GM19238 (cell line): ENCODE data around the gene CAMK1D.

Experiments used
- DNase-seq: peaks from one replicate; pipeline ENCODE4 v3.0.0; 2011; ENCODE audit warnings: low spot score; ENCODE audit not compliant: insufficient read length

Gene CAMK1D

GRCh38 chr10:12749760-12750478, 400.6 kb downstream of the CAMK1D start:
- no peak for DNase-seq

DNA sequence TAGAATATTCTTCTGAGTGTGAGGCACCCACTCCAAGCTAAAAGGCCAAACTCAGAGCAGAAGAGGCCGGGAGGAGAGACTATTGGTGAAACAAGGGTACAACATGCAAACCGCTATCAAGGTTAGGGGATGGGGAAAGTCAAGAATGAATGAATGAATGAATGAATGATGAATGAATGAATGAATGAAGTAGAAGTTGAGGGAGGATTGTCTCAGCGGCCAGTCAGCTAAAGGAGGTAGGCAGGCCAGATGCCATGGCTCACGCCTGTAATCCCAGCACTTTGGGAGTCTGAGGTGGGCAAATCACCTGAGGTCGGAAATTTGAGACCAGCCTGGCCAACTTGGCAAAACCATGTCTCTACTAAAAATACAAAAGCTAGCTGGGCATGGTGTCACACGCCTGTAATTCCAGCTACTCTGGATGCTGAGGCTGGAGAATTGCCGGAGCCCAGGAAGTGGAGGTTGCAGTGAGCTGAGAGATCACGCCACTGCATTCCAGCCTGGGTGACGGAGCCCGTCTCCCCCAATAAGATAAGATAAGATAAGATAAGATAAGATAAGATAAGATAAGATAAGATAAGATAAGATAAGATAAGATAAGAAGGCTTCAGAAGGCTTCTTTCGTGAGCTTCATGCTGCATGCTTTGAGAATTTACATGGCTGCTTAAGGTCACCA, 401.3 kb downstream of the CAMK1D start:
- no peak for DNase-seq

DNA sequence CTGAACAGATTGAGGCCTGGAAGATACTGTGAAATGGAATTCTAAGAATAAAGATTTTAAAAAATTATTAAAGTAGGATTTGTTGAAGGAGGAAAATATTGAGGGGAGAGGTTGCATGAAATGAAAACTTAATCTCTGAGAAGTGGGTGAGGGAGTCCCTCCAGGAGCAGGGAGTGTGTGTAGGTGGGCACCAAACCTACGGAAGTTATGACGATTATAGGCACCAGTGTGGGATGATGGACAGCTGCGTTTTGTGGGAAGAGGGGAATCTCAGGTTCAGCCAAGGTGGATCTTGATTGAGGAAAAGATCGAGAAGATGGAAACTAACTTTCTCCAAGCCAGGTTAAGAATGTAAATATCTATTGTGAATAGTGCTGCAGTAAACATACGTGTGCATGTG, 405.7 kb downstream of the CAMK1D start:
- no peak for DNase-seq

DNA sequence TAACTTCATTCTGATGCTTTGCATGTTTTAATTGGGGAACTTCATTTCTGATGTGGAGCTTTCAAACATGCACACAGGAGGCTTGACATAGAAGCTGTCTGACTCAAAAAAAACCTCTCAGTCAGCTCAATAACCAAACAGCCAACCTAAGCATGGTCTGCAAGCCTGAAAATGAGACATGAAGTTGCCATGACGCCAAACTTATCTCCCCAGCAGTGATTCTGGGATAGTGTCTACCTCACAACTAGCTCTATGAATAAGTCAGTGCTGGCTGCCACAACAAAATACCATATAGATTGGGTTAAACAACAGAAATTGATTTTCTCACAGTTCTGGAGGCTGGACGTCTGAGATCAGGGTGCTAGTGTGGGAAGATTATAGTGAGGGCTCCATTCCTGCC, 408.0 kb downstream of the CAMK1D start:
- no peak for DNase-seq

GRCh38 chr10:12758271-12758670, 408.9 kb downstream of the CAMK1D start:
- DNase-seq = no peak

DNA sequence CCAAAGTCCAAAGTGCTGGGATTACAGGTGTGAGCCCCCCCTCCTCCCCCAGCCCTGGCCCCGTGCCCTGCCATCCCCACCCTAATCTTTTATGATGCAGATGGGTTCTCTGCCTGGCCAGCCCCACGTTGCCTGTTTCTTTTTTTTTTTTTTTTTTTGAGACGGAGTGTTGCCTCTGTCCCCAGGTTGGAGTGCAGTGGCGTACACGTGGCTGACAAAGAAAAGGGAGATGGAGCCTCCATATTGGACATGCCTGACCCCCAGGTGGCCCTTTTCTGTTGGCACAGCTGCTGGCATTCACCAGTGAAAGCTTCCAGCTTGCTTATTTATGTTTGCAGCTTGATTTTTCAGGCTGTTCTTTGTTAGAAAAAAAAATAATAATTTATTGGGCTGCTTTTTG, 416.9 kb downstream of the CAMK1D start:
- DNase-seq = no peak

- DNase-seq = no peak
Measured at GRCh38 chr10:12768156-12769100, 419.1 kb downstream of the CAMK1D start.

GRCh38 chr10:12769323-12770044, 420.1 kb downstream of the CAMK1D start:
- no peak for DNase-seq

DNA sequence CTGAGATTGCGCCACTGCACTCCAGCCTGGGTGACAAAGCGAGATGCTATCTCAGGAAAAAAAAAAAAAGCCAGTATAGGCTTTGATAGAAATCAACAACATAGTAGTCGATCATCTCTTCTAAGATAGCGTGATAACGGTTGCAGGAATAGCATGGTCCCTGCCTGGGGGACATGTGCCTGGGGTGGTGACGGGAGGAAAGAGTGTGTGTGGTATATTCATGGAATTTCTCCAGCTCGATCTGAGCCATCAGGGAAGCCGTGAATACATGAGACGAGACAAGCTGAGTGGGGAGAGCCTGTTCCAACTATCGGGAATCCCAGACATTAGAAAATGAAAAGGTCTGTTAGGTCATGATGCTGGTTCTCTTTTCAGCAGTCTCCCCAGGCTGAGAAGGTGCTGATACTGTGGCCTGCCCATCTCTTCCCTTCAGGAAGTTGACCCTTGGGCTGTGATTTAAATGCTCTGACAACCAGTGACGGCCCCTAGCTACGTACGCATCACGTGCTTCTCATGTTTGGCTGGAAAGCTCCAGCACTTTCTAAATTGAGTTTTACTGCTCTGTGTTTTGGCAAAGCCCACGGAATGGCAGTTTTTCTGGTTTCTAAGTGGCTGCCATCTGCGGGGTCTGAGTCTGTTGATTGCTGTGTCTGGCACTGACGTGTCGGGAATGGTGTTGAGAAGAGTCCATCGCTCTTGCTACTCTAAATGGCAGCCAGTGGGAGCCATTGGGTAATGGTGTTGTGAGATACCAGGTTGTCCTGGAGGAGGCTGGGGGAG, 422.8 kb downstream of the CAMK1D start:
- DNase-seq = no peak

DNA sequence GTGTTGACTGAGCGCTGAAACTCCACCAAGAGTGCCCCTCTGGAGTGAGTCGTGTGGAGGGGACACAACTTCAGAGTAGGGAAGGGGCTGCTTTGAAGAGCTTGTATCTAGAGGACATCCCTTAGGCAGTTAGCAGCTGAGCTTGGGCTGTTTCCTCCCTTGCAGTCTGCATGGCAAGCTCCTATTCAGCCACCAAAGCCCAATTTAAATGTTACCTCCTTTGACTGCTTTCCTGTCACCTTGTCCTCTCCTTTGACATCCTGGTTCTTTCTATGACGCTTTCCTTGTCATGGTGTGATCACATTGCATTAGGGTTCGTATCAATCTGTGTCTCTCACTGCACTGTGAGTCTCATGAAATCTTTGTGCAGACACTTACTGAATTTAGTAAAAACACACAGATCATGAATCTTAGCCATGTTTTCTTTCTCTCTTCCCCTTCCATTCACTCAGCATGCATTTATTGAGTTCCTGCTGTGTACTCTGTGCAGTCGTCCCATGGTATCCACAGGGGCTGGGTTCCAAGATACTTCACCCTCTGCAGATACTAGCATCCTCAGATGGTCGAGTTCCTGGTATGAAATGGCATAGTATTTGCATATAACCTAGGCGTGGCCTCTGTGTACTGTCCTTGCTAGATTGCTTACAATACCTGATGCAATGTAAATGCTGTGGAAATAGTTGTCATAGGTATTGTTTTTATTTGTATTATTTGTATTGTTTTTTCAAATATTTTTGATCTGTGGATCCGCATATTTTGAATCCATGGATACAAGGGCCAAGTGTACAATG, 423.6 kb downstream of the CAMK1D start:
- DNase-seq = no peak

- no peak for DNase-seq
Measured at GRCh38 chr10:12774204-12774894, 425.0 kb downstream of the CAMK1D start.

DNA sequence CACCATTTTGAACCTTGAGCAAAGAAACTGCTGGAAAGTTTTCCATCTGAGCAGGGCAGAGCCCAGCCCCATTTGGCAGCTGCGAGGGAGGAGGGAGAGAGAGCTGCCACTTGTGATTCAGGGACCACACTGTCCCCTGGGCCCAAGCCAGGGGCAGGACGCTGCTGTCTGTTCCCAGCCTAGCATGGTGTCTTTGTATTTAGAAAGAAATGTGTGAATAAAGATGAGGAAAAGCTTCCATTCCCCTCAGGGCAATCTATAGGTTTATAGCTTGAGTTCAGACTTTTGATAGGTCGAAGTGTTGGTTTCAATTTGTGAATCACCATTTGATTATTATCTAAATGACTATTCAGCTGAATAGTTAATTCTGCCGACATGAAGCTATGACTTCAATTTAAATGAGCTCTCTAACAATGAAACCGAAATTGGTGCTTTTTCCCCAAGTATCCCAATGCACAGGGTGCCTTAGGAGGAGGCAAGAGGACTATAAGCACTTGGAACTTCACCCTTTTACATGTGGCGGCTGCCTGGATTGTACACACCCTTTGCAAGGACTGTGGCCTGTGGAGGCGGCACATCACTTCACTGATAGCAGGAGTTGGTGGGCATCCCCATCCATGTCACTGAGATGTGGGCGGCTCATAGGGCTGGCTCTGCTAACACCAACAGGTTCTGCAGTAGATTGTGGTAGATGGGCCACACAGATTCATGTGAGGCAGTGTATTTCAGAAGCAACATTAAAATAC, 428.7 kb downstream of the CAMK1D start:
- no peak for DNase-seq

- no peak for DNase-seq
Measured at GRCh38 chr10:12780634-12781601, 431.6 kb downstream of the CAMK1D start.

DNA sequence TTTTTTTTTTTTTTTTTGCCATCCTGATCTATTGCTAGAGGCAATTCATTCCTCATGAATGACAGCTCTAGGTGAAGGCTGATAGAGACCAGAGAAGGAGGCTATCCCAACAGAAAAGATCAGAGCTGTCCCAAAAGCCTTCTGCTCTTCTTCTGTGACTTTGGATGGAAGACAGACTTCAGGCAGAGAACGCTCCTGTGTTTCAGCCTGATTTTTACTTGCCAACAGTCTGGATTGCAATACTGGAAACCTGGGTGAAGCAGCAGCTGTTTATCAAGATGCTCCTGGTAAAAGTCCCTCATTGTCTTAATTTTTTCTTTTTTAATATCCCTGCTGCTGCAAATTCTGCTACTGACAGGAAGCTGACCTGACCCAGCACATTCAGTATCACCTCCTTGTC, 432.6 kb downstream of the CAMK1D start:
- no peak for DNase-seq

DNA sequence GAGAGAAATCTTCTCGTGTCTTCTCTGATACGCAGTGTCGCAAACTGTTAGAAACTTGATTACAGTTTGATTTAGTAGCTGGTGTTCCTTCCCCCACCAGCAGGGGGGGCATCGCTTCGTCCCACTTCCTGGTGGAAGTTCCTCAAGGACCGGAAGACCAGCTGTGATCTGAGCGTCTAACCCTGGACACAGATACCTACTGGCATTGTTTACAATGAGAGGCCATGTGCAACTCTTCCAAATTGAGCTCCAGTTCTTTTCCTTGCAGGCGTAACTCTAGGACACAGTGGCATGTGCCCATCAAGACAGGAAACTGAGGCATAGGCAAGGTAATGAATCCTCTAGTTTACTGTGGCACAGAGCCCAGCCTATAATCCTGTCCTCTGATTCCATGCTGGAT, 433.2 kb downstream of the CAMK1D start:
- DNase-seq = peak; percentile 26

DNA sequence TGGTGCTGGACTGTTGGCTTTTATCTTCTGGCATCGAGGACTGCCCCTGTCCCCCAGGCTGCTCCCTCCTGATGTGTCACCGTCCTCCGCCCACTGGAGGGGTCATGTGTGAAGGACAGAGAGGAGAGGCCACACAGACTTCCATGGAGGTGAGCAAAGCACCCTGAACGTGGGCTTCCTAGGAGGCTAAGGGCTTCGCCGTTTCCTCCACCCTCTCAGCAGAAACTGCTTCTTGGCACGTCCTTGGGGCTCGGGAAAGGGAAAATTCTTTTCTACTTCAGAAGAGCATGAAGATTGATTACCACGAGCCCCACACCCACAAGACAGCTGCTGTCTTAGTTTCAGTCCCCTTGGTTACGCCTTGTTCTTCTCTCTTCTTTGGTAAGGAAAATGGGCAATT, 433.9 kb downstream of the CAMK1D start:
- no peak for DNase-seq

DNA sequence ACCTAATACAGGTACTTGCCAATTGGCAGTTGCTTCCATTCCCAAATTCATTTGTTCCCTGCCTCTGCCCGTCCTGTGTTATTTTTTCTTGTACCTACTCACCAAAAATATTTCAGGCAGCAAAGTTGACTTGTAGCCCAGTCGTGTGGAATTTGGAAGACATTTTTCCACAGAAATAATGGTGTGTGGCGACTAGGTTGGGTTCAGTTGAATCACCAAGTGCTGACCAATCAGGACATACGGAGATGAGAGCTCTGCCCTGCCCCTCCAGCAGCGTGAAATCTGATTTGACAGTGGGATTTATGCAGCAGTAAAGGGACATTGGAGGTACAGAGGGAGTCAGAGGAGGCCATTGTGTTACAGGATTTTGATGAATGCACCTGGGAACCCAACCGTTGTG, 435.3 kb downstream of the CAMK1D start:
- DNase-seq = no peak
